NCI-H1694 treated with DMSO at 0.1 percent for 48 hours (cell line): ENCODE data around the gene ZP1.

ENCODE experiments used
- DNase-seq: peaks from one replicate; lab custom pipeline; 2025; lab: John Stamatoyannopoulos, UW

The ZP1 gene

GRCh38 chr11:60844045-60844869 is 23.1 kb upstream of the ZP1 start:
- no peak for DNase-seq

DNA sequence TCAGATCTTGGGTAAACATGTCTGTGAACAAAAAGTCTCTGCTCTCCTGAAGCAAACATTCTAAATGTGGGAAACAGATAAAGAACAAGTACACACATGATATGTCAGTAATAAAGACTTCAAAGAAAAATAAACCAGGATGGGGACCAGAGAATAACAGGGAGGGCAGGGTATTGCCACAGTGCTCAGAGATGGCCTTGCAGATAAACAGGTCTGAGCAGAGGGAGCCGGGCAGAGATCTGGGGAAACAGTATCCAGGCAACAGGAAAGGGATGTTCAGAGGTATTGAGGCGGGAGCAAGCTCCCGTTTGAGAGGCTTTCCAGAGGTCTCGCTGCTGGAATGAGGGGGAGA is 22.5 kb upstream of the ZP1 start:
- no peak for DNase-seq

- DNase-seq, result no peak
Observed at GRCh38 chr11:60845338-60845737, 22.0 kb upstream of the ZP1 start.

GRCh38 chr11:60847281-60847680 is 20.1 kb upstream of the ZP1 start:
- DNase-seq, result no peak

GRCh38 chr11:60847896-60848295 is 19.4 kb upstream of the ZP1 start:
- no peak for DNase-seq

DNA sequence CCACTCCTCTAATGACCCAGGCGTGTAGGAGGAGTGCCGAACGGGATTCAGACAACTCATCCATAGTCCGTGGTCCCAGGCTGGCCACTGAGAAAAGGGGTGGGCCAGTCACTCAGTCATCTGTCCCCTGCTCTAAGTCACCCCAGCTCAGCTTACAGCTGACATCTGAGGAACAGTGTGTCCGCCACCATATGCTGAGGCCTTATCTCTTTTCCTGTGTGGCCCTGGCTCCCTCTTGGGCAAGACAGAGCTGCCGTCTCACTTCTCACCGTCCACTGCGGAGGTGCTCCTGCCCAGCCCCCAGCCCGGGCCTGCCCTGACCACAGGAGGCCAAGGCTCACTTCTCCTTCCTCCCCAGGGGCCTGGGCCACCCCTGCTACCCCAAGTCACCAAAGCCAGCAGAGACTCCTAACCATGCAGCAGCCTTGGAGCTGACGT is 18.6 kb upstream of the ZP1 start:
- DNase-seq, result no peak

GRCh38 chr11:60849641-60850520 is 17.5 kb upstream of the ZP1 start:
- no peak for DNase-seq

DNA sequence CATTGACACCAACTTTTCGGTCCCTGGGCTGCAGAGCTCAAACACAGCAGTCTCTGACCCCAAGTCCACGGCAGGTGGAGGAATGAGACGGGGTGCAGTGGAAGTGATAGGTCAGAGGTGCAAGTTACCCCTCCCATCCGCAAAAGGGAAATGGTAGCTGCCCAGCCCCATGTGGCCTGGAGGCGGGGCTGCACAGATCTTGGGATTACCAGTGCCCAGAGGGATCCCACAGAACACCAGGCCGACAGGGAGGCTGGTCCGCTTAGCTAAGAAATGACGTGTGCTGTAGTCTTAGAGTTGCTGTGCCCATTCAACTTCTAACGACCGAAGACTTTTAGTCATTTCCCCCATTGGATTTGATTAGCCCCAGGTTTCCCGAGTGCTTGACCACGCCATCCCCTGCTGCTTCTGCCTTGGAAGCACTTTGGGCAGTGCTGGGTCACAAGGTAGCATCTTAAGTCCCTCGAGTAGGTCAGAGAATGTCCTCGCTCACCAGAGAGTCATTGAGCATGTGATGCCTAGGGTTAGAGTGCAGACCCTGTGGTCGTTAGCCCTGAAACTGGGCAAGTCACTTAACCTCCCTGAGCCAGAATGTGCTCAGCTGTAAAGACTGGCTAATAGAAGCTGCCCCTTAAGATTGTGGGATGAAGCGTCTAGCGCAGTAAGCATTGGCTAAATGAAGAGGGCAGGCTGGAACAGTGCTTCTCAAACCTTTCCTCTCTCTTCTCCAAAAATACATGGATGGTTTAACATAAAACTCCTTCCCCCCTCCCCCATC is 15.8 kb upstream of the ZP1 start:
- no peak for DNase-seq

DNA sequence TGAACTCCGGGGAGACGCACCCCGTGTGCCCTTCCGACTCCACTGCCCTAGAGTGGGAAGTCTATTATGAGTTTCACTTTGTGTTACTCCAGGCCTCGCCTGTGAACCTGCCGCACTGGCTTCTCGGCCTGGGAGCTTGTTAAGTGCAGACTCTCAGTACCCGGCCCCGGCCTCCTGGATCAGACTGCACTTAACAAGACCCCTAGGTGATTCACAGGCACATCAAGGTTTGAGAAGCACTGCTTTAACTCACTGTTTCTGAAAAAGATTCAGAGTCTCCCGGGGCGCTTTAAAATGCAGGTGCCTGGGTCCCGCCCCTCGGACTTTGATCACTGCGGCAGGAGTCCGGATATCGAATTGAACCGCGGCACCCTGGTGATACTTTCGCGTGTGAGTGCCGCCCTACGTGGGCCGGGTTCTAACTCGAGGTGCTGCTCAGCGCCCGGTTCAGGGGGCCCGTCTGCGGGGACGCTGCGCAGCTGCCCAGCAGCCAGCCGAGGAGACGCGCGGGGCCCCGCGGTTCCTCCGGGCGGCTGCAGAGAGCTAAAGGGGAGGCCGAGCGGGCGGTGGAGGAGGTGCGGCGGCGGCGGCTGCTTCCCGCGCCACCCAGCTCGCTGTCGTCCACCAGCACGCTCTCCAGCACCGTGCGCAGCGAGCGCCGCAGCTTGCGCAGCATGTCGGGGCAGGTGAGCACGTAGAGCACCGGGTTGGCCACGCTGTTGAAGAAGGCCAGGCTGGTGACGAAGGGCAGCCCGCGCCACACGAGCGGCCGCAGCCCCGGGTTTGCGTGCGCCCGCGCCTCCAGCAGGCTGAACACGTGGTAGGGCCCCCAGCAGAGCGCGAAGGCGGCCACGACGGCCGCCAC is 15.0 kb upstream of the ZP1 start:
- no peak for DNase-seq

DNA sequence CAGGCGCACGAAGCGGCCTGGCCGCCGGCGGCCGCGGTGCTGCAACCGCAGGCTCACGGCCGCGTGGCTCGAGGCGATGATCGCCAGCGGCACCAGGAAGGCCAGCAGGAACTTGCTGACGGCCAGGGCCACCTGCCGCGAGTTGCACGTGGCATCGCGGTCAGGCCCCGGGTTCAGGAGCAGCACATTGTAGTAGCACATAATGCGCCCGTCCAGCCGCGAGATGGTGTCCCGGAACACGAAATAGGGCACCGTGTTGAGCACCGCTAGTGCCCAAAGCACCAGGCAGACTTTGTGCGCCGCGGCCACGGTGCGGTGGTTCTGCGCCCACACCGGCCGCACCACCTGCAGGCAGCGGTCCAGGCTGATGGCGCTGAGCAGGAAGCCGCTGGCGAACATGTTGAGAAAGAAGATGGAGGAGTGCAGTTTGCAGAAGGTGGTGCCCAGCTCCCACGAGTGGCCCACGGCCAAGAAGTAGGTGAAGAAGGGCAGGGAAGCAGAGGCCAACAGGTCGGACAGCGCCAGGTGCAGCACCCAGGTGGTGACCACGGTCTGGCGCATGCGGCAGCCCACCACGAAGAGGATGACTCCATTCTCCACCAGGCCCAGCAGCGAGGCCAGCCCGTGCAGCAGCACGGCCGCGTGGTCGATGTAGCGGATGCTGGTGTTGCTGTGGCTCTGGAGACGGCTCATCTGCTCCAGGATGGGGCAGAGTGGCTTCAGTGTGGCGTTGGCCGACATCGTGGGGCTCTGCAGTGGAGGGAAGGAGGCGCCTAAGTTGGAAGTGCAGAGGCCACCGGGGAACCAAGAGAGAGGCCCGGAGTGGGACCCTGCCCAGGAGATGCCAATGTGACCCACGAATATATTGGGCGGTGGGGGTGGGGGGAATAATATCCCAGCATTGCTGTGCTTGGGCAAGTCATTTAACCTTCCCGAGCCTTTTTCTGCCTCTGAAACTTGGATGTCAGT is 14.1 kb upstream of the ZP1 start:
- DNase-seq, result no peak

DNA sequence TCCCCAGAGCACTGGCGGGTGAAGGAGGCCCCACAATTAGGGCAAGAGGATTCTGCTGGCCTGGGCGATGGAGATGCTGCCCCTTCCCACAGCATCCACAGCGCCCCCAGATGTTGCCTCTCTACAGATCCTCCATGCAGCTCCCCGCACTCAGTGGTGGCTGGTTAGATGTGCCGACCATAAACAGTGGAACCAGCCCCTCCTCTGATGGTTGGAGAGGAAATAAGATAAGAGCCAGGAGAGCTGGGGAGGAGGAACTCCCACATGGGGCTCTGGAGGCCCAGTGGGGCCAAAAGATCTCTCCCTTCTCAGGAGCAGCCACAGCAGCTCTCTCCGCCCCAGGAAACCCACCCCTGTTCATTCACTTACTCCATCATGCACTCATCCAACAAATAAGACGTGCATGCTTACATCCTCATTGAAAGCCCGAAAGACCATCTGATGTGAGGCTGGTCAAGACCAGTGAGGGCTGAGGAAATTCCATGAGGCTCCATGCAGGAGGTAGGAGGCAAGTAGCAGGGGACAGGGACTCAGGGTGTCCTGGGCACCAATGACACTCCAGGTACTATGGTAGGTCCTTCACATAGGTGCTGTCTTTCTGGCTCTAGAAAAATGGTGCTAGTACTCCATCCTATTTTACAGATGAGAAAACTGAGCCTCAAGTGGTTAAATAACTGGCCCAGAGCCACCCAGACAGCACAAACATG is 13.0 kb upstream of the ZP1 start:
- DNase-seq, result no peak

DNA sequence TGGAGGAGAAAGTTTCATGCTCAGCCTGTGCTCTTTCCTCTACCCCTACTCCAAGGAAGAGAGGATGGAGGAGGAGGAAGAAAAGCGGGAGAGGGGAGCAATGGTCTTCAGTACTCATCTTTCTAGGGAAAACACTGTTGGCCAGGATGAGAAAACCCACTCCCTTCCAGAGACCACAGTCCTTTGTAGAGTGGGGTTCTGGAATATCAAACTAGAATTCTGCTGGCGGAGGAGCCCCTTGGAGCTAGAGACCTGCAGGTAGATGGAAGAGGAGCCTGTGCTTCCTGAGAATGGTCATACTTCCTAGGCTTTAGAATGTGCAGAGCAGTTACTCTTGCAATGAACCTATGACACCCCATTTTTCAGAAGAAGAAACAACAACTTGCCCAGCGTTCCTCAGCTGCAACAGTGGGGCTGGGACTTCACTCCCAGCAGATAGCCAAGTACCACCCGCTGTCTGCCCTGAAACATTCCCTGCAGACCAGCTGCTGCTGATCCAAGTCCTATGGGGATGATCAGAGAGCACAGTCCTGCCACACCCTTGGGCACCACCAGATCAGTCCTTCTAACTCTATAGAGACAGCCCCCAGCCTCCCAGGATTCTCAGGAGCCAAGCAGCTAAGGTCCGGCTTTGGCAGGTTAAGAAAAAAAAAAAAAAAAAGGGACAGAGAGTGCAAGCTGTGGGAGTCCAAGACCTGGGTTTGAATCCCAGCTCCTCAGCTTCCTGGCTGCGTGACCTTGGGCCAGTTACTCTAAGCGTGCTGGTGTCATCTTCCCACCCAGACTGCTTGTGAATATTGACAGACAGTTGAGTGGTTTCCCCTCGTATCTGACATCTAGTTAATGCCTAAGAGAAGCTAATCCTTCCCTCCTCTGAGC is 12.3 kb upstream of the ZP1 start:
- DNase-seq, result no peak

DNA sequence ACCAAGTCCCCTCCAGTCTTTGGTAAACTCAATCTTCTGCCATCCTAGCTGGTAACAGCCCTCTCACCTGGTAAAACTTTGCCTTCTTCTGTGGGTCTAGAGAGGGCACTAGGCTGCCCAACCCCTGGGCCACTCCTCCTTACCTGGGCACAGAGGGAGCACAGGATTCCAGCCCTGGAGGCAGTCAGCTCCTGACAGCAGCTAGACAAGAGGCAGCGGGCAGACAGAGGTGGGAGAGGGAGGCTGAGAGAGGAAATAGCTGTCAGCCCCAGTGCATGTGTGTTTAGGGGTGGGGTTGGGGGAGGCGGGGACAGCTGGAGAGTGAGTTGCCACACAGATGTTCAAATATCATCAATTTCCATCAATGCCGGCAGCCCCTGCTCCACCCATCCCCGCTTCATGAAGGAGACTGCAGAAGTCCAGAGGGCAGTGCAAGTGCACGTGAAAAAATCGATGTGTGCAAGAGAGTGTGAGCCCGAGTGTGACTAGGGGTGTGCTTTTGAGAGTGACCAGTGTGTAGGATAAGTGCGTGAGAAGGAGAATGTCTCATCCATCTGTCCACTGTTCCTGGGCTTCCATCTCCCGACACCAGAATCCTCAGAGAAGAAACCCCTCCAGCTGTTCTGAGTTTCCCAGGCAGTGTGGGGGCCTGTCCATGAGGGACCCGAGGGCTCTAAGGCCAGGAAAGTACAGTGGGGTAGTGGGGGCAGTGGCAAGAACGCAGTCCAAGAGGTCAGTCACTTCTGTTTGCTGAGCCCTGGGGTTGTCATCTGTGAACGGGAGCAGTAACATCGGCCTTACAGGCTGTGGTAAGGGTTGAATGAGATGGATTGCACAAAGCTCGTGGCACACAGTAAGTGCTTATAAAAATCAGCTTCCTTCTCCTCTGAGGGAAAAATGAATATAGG is 11.4 kb upstream of the ZP1 start, which contains the start of gene PTGDR2:
Gene PTGDR2, minus strand, starts transcription at position 225 of the 908 bp plus-strand sequence. CDS start 2,228 bp downstream, outside the sequence.
- no peak for DNase-seq

- no peak for DNase-seq
Observed at GRCh38 chr11:60857378-60858232, 9.7 kb upstream of the ZP1 start.

DNA sequence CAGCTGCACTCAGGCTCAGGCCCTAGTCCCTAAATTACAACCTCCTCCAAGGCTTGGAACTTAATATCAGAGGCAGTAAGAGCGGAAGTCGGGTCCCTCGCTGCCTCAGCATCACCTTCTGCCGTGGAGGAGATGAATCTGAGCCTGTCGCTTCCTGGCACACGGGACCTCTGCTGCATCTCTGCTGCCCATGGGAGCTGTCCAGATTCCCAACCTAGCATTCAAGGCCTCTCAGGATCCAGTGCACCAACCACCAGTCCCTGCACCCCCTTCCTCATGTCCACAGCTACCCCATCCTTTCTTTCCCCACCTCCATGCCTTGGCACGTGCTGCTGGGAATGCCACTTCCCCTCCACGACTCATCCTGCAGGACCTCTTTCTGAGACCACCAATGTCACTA is 9.1 kb upstream of the ZP1 start:
- no peak for DNase-seq

GRCh38 chr11:60858731-60859464 is 8.4 kb upstream of the ZP1 start:
- DNase-seq, result no peak
